Activated CD8-positive, alpha-beta memory T cell treated with anti-CD3 and anti-CD28 coated beads, Interleukin-2, amount 50 U/mL, for 48 hours (primary cell): ENCODE results near the gene BANF1.
A peak's percentile ranks its signal among the peaks of the same experiment; 100 is the strongest.
"Not testable (repeated sequence)": the region's sequence is repeated elsewhere in the genome, so short reads cannot be mapped to it uniquely, and the experiment has no call there.

Experiments used
- DNase-seq: peaks from one replicate; pipeline ENCODE4 v3.0.0-alpha.2; 2020

BANF1 gene

DNA sequence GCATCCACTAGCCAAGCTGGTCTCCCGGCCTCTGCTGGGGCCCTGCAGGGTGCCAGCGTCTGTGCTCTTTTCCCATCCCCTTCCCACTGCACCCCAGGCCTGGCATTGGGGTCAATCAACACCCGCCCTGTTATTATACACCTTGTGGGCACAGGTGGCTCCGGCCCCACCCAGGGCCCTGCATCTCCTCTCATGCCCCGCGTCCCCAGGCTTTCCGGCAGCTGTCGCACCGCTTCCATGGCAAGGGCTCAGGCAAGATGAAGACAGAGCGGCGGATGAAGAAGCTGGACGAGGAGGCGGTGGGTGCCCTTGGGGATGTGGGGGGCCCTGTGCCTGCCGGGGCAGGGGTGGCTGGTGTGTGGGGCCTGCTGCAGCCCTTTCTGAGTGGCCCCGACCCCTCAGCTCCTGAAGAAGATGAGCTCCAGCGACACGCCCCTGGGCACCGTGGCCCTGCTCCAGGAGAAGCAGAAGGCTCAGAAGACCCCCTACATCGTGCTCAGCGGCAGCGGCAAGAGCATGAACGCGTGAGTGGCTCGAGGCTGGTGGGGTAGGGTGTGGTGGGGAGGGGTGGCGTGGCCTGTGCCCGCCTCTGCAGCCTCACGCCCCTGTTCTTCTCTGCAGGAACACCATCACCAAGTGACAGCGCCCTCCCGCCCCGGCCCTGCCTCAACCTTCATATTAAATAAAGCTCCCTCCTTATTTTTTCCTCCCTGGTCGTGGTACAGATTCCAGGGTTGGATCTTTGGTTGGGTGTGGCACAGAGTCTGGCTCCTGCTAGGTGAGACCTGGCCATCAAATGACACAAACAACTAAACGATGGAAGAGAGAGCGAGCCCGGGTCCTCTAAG lies 23.7 kb upstream of the BANF1 start:
- DNase-seq: no peak

- DNase-seq: no peak
These were observed 23.0 kb upstream of the BANF1 start for GRCh38 chr11:65979261-65979759.

GRCh38 chr11:65981101-65981740 lies 21.1 kb upstream of the BANF1 start:
- DNase-seq: no peak

- DNase-seq: no peak
These were observed 20.1 kb upstream of the BANF1 start for GRCh38 chr11:65981972-65982823.

DNA sequence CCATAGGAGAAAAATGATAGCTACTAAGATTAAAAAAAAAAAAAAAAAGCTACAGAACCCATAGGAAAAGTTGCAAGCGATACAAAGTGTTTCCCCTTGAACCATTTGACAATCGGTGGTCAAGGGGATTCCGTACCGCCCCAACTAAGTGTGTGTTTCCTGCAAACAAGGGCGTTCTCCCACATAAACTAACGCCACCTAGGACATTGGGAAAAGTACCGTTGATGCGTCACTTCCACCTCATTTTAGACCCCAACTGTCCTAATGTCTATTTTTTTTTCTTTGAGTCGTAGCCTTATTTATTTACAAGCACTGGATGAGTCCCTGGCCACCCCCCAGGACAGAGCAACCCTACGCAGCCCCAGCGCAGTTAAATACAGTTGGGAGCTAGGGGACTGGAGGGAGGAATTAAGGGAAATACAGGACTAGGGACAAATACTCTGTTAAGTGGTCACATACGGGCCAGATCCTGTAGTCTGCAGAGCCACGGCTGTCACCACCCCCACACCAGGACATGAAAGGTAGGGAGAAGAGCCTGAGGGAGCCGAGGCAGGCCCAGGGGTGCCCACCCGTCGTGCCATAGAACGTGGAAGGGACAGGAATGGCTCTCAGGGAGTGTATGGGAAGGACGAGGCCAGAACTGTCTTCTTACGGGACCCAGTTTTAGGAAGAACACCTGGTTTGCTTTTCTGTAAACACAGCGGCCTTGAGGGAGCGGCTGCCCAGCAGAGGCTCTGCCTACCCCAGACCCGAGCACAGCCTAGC lies 19.3 kb upstream of the BANF1 start:
- DNase-seq: no peak

GRCh38 chr11:65983589-65983987 lies 18.7 kb upstream of the BANF1 start:
- no peak for DNase-seq

- DNase-seq: no peak
These were observed 15.0 kb upstream of the BANF1 start for GRCh38 chr11:65987336-65987735.

DNA sequence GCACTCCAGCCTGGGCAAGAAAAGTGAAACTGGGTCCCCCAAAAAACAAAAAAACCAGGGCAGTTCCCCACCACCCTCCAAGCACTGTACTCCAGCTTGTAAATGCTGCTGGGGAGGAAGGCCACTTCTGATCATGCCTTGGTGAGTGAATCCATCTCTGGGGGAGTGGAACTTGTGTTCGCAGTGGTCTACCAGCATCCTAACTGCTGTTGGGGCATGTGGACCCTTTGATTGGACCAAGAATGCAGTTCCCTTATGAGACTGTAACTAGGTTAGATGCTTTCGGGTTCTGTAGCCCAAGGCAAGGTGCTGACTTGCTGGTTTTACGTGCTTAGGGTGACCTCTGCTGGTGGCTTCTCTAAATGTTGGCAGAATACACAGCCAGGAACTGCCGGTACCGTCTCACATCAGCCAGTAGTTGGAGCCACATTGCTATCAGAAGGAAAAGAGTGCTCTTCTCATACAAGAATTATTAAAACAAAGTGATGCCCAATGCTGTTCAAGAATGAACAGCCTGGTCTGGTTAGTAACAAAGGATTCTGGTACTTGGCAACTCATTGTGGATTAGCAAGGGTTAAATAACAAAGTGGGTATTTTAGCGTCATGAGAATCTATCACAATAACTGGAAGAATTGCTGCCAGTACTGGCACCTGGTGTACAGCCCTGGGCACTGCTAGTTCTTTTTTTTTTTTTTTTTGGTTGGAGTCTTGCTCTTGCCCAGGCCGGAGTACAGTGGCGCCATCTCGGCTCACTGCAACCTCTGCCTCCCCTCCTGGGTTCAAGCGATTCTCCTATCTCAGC lies 13.3 kb upstream of the BANF1 start:
- DNase-seq: peak; percentile 86

DNA sequence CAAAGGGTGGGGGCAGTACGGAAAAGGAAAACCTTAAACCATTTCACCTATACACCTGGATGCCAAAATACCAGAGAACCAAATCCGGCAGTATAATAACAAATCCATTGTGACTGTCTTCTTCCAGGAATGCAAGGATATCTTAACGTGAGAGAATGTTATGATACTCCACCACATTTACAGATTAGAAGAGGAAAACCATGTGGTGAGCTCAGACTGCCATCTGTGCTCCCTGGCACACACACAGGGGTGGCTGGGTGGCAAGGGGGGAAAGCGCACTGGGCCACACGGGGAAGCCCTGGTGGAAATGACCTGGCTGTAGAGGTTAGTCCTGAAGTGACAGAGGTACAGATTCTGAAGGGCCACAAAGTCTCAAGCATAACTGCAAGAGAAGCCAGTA lies 10.2 kb upstream of the BANF1 start:
- DNase-seq: no peak

GRCh38 chr11:65997286-65997685 lies 5.0 kb upstream of the BANF1 start:
- no peak for DNase-seq

DNA sequence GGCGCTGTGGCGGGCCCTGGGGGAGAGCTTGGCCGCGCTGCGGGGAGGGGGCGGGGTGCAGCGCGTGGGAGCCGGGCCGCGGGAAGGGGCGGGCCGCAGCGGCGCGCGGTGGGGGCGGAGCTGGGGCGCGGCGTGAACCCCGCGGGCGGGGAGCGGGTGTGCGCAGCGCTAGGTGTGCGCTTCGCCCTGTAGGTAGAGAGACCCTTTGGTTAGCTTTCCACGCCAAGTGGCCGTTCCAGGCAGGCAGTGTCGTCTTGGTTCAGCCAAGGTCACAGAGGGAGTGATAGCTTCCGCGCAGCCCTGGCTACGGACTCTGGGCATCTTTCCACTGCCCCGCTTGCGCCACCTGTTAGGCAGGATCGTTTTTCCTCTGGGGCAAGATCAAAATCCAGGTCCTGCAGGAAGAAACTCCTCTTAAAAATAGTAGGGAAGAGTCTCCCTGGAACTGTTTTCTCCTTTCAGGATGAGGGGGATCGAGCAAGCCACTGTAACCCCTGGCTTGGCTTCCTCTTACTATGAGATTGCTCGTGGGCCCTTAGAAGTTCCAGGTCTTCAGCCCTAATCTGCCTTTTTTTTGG lies 434 bp downstream of the BANF1 start:
- no peak for DNase-seq

GRCh38 chr11:66003291-66003690 lies 988 bp downstream of the BANF1 start:
- no peak for DNase-seq

- DNase-seq: no peak
These were observed 1.9 kb downstream of the BANF1 start for GRCh38 chr11:66004186-66004585.

DNA sequence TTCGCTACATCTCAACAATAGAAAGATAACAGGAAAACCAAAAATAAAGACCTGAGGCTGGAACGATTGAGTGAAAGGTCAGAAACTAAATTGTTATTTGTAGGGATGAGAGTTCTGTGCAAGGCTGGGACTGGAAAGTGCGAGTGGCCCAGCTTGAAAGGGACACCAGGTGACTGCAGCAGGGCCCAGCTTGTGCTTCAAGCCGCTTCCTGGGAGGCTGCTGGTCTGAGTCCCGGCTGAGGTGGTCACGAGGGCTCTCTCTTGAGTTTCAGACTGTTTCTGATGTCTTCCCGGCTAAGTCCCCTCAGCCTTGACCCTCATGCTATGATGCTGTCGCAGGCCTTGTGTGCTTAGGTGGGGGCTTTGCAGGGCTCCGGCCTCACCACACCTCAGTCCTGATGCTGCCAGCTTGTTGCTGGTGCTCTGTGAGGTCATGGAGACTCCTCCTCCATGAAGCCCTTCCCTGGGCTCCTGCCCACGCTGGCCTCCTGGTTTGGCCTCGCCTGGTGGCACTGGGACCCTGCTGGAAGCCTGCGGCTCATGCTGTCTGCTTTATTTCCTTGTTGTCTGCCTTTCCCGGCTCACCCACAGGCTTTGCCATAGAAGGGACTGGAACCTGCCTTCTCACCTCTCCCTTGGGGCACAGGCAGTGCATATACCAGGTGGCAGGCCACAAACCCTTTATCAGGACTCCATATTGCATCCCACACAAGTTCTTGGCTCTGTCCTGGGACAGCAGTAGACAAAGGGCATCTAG lies 4.0 kb downstream of the BANF1 start:
- DNase-seq: no peak

DNA sequence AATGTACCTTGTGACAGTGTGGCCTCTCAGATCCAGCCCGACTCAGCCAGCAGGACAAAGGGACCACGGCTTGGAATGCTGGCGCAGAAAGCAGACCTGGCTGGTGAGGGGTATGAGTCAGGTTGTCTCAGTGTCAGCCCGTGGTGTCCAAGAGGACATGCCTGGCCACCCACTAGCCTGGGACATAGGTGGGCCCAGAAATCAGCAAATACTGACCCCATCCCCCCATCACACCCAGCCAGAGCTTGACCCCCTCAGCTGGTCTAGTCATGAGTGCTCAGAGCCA lies 4.5 kb downstream of the BANF1 start:
- DNase-seq: no peak

DNA sequence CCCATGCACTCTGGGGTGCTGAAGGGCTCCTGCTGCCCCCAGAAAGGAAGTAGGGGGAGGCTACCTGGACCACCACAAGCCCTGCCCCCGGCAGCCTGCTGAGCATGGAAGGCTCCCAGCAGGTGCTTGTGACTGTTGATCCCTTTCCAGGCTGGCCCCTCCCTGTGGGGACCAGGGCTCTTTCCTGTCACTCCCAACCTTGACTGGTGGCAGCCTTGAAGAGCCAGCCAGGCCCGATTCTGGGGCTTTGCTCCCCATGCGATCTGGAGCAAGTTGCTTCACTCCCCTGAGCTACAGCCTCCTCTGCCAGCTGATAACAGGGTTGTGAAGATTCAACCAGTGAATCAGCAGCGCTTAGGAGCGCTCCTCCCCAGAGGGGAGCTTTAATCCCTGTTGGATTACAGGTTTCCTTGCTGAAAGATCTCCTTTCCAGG lies 4.9 kb downstream of the BANF1 start:
- no peak for DNase-seq

- DNase-seq: no peak
These were observed 5.8 kb downstream of the BANF1 start for GRCh38 chr11:66008095-66008467.

DNA sequence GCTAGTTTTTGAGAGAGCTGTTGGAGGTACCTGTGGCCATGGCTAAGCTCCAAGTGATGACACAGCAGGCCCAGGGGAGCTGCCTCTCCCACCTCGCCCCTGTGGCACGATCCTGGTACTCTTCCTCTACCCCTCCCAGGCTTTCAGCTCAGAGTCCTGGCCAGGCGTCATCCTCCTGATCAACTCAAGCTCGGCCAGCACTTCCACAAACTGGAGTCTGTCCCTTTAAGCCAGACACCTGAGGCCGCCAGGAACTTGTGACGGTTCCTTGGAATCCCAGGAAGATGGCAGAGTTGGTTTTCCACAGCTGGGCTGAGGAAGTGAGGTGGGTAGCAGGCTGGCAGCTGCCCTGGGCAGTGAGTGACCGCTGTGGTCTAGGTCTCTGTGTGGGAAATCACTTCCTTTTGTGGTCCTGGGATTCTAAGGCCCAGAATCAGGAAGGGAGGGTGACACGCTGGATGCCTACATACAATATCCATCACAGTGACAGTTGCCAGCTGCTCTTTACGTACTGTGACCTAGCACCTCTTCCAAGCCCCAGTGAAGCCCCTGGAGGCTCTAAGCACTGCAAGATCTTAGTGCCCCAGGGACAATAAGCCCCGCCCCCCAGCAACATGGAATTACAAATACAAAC lies 6.3 kb downstream of the BANF1 start:
- no peak for DNase-seq

GRCh38 chr11:66010036-66010435 lies 7.7 kb downstream of the BANF1 start:
- not testable (repeated sequence) for DNase-seq

DNA sequence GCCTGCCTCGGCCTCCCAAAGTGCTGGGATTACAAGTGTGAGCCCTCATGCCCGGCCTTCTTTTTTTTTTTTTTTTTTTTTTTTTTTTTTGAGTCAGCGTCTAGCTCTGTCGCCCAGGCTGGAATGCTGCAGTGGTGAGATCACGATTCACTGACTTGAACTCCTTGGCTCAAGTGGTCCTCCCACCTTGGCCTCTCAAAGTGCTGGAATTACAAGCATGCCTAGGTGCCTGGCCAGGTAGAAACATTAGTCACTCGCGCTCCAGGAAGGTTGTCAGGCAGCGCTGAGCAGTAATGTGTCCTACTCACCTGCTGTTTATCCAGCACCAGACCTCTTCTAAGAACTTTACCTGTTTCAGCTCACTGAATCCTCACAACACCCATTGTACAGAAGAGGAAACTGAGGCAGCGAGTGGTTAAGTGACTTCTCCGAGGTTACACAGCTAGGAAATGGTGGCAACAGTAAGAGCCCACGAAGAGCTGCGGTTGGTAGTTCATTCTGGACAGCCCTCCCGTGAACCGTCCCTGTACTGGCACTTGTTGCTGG lies 9.0 kb downstream of the BANF1 start:
- DNase-seq: no peak
